Colonic mucosa (tissue), 4 donors: ENCODE measurements around the gene NSF. TPM values are rescaled to one million over a fixed set of nuclear protein-coding genes. Genes with fewer than 3 reads are reported as not detected.

Experiments used
- DNase-seq: peaks from one replicate; pipeline ENCODE4 v3.0.0-alpha.2; 2020
- H3K27ac ChIP-seq: fragments of 200-600 bp; one replicate; pipeline ENCODE4 v1.8.0; 2021
- H3K27me3 ChIP-seq: fragments of 200-600 bp; one replicate; pipeline ENCODE4 v1.8.0; 2021
- H3K36me3 ChIP-seq: fragments of 200-600 bp; one replicate; pipeline ENCODE4 v1.8.0; 2021
- H3K4me1 ChIP-seq: fragments of 200-600 bp; one replicate; pipeline ENCODE4 v1.8.0; 2021; ENCODE audit warnings: mild to moderate bottlenecking
- H3K4me3 ChIP-seq: fragments of 200-600 bp; one replicate; pipeline ENCODE4 v1.8.0; 2021
- H3K9ac ChIP-seq, 2 donors: one replicate each; pipeline ENCODE4 v1.7.0; 2013; ENCODE audit warnings: control low read depth in 2 of 2, low read depth in 2 of 2, low read length in 2 of 2
- H3K9me3 ChIP-seq: fragments of 200-600 bp; one replicate; pipeline ENCODE4 v1.8.0; 2021
- CTCF ChIP-seq: fragments of 200-600 bp; IDR thresholded peaks from one replicate; pipeline ENCODE4 v1.8.0; 2022; ENCODE audit warnings: antibody characterized with exemption, mild to moderate bottlenecking
- intact Hi-C: fragments of 100-400 bp; cut with DNase I; formaldehyde crosslinking; loops from one replicate; pipeline ENCODE4 v1.14.1; 2022
- total RNA-seq, 2 donors: library from RNA; stranded (reverse); fragmentation: NEBNext Ultra II Directional in 1 of 2; extraction: Animal tissue kit (Norgen Biotek cat#: 25700) in 1 of 2; gene quantifications; one replicate each; pipeline ENCODE4 v1.2.1, GENCODE V29; 2021
- donor health status: healthy.
- donor health status: DM: no; HTN: no; CAD: no.
- donor health status: DM: no; HTN: no; CAD: no.

The NSF gene
- total RNA-seq, 2 donors from 2014 or later, result 58.4 to 82.8 TPM

- Histone ChIP-seq H3K27ac (no peak overlapping the region), H3K27me3 (no peaks in the 10 kb centered on the region), H3K4me3 (no peak overlapping the region), H3K36me3 (no peaks in the 10 kb centered on the region), H3K9ac (no peak overlapping the region), H3K4me1 (no peaks in the 10 kb centered on the region), H3K9me3 (no peaks in the 10 kb centered on the region)
- DNase-seq, result no peak
- TF ChIP-seq CTCF, result no peak
- intact Hi-C loops, result no loop called here
These were observed 210.1 kb downstream of the NSF start for GRCh38 chr17:46800573-46800972.

DNA sequence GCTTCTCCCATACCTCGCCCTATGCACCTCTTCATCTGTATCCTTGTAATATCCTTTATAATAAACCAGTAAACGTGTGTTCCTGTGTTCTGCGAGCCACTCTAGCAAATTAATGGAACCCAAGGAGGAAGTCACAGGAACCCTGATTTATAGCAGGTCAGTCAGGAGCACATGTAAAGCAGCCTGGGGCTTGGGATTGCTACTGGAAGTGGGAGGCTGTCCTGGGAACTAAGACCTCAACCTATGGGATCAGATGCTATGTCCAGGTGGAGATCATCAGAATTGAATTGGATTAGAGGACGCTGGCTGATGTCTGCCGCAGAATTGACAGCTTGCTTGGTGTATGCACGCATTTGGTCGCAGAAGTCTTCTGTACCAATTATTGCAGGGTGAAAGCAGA lies 212.3 kb downstream of the NSF start:
- Histone ChIP-seq H3K27ac (no peak overlapping the region), H3K4me3 (no peak overlapping the region), H3K27me3 (no peaks in the 10 kb centered on the region), H3K9ac (no peak overlapping the region), H3K36me3 (no peaks in the 10 kb centered on the region), H3K9me3 (no peaks in the 10 kb centered on the region), H3K4me1 (no peaks in the 10 kb centered on the region)
- TF ChIP-seq CTCF, result no peak
- DNase-seq, result no peak
- intact Hi-C loops, result no loop called here

- Histone ChIP-seq H3K27ac (no peak overlapping the region), H3K9me3 (no peaks in the 10 kb centered on the region), H3K4me1 (no peaks in the 10 kb centered on the region), H3K4me3 (no peak overlapping the region), H3K27me3 (no peaks in the 10 kb centered on the region), H3K36me3 (no peaks in the 10 kb centered on the region), H3K9ac (no peak overlapping the region)
- no peak for DNase-seq
- intact Hi-C loops, result no loop called here
- TF ChIP-seq CTCF, result no peak
These were observed 213.1 kb downstream of the NSF start for GRCh38 chr17:46803544-46803943.

GRCh38 chr17:46805771-46806170 lies 215.3 kb downstream of the NSF start:
- no peak for TF ChIP-seq CTCF
- no peak overlapping the region for H3K9ac ChIP-seq
- H3K9me3 ChIP-seq, result no peaks in the 10 kb centered on the region
- no peaks in the 10 kb centered on the region for H3K4me1 ChIP-seq
- H3K4me3 ChIP-seq, result no peak overlapping the region
- no peaks in the 10 kb centered on the region for H3K36me3 ChIP-seq
- no peak for DNase-seq
- H3K27me3 ChIP-seq, result no peaks in the 10 kb centered on the region
- intact Hi-C loops, result no loop called here
- H3K27ac ChIP-seq, result no peak overlapping the region

Other genes starting within 250 kb of the NSF start
- 10 to 100 TPM in 1 of 2 donors, 1 to 10 TPM in 1; 5.4 to 13.9 TPM for gene ARL17B, start 228.9 kb upstream of the NSF start, total RNA-seq
- 1 to 10 TPM; 5.0 to 7.7 TPM for gene LRRC37A2, start 78.2 kb upstream of the NSF start, total RNA-seq
- gene ARL17A, start 11.0 kb upstream of the NSF start, total RNA-seq, result 10 to 100 TPM in 1 of 2 donors, 1 to 10 TPM in 1; 4.4 to 18.6 TPM
- 1 to 10 TPM in 1 of 2 donors, under 1 TPM in 1; 0.64 to 1.0 TPM for gene WNT3, start 228.0 kb downstream of the NSF start, total RNA-seq